ENCODE measurements around the gene PSAPL1.
"Not testable (repeated sequence)": the region's sequence is repeated elsewhere in the genome, so short reads cannot be mapped to it uniquely, and the experiment has no call there.

PSAPL1 gene

GRCh38 chr4:7458477-7458876, 23.7 kb upstream of the PSAPL1 start:
- no peak for DNase-seq (ENCODE audit: low read depth in 2 of 2)

- no peak for DNase-seq (ENCODE audit: low read depth in 2 of 2)
These were observed 23.3 kb upstream of the PSAPL1 start for GRCh38 chr4:7458066-7458425.

GRCh38 chr4:7457201-7458065, 22.7 kb upstream of the PSAPL1 start:
- DNase-seq (ENCODE audit: low read depth in 2 of 2) = no peak

GRCh38 chr4:7452802-7453201, 18.1 kb upstream of the PSAPL1 start:
- DNase-seq (ENCODE audit: low read depth in 2 of 2) = not testable (repeated sequence)

- DNase-seq (ENCODE audit: low read depth in 2 of 2) = no peak
These were observed 17.1 kb upstream of the PSAPL1 start for GRCh38 chr4:7451800-7452199.

GRCh38 chr4:7451434-7451789, 16.7 kb upstream of the PSAPL1 start:
- DNase-seq (ENCODE audit: low read depth in 2 of 2) = no peak

- DNase-seq (ENCODE audit: low read depth in 2 of 2) = no peak
These were observed 16.2 kb upstream of the PSAPL1 start for GRCh38 chr4:7450775-7451433.

- DNase-seq (ENCODE audit: low read depth in 2 of 2) = no peak
These were observed 13.3 kb upstream of the PSAPL1 start for GRCh38 chr4:7448036-7448435.

GRCh38 chr4:7447236-7447635, 12.5 kb upstream of the PSAPL1 start:
- no peak for DNase-seq (ENCODE audit: low read depth in 2 of 2)

- no peak for DNase-seq (ENCODE audit: low read depth in 2 of 2)
These were observed 10.0 kb upstream of the PSAPL1 start for GRCh38 chr4:7444731-7445130.

GRCh38 chr4:7444314-7444713, 9.6 kb upstream of the PSAPL1 start:
- no peak for DNase-seq (ENCODE audit: low read depth in 2 of 2)

- no peak for DNase-seq (ENCODE audit: low read depth in 2 of 2)
These were observed 7.9 kb upstream of the PSAPL1 start for GRCh38 chr4:7442574-7443162.

GRCh38 chr4:7441201-7441600, 6.5 kb upstream of the PSAPL1 start:
- DNase-seq (ENCODE audit: low read depth in 2 of 2) = no peak

GRCh38 chr4:7439699-7440098, 5.0 kb upstream of the PSAPL1 start:
- no peak for DNase-seq (ENCODE audit: low read depth in 2 of 2)

GRCh38 chr4:7436256-7436655, 1.5 kb upstream of the PSAPL1 start:
- no peak for DNase-seq (ENCODE audit: low read depth in 2 of 2)

- no peak for DNase-seq (ENCODE audit: low read depth in 2 of 2)
These were observed 836 bp upstream of the PSAPL1 start for GRCh38 chr4:7435471-7436061.

GRCh38 chr4:7434141-7434765, 477 bp downstream of the PSAPL1 start:
- no peak for DNase-seq (ENCODE audit: low read depth in 2 of 2)

- no peak for DNase-seq (ENCODE audit: low read depth in 2 of 2)
These were observed 1.2 kb downstream of the PSAPL1 start for GRCh38 chr4:7433376-7434140.

GRCh38 chr4:7432531-7433375, 2.0 kb downstream of the PSAPL1 start:
- no peak for DNase-seq (ENCODE audit: low read depth in 2 of 2)

GRCh38 chr4:7431696-7432530, 2.8 kb downstream of the PSAPL1 start:
- no peak for DNase-seq (ENCODE audit: low read depth in 2 of 2)

All from fibroblast of skin of left biceps (primary cell).